Stimulated activated CD8-positive, alpha-beta memory T cell treated with anti-CD3 and anti-CD28 coated beads, Interleukin-2, amount 100 ng/mL, for 1 hour (primary cell): Measurements from ENCODE around the gene CYTL1.
"Not testable (repeated sequence)": the region's sequence is repeated elsewhere in the genome, so short reads cannot be mapped to it uniquely, and the experiment has no call there.

ENCODE experiments used
- DNase-seq, 2 donors: peaks; one replicate each; pipeline ENCODE4 v3.0.0-alpha.2; 2020; ENCODE audit warnings: low read depth in 2 of 2

The CYTL1 gene, protein sequence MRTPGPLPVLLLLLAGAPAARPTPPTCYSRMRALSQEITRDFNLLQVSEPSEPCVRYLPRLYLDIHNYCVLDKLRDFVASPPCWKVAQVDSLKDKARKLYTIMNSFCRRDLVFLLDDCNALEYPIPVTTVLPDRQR

DNA sequence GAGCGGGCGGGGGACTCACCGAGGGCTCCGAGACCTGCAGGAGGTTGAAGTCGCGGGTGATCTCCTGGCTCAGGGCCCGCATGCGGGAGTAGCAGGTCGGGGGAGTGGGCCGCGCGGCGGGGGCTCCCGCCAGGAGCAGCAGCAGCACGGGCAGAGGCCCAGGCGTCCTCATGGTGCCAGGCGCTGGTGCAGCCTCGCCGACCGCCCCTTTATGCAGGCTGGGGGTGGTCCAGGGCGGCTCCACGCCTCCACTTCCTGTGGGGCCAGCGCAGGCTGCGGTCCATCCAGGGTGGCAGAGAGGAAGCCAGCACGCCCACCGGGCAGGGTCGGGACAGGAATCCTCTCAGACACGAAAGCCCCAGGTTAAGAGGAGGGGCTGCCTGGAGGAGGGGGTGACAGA, at the start of gene CYTL1:
TSS of gene CYTL1 (minus strand) at position 185 of the 400 bp plus-strand sequence. CDS start at position 172, 13 bp downstream.
- no peak for DNase-seq

DNA sequence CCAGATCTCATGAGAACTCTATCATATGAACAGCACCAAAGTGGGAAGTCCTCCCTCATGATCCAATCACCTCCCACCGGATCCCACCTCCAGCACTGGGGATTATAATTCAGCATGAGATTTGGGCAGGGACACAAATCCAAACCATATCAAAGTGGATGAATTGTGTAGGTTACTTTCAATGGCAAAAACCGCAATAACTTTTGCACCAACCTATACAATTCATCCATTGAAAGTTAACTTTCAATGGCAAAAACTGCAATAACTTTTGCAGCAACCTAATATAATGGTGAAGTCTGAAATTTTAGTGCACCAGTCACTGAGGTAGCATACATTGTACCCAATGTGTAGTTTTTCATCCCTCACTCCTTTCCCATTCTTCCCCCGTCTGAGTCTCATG, 48.6 kb upstream of the CYTL1 start:
- DNase-seq: no peak

DNA sequence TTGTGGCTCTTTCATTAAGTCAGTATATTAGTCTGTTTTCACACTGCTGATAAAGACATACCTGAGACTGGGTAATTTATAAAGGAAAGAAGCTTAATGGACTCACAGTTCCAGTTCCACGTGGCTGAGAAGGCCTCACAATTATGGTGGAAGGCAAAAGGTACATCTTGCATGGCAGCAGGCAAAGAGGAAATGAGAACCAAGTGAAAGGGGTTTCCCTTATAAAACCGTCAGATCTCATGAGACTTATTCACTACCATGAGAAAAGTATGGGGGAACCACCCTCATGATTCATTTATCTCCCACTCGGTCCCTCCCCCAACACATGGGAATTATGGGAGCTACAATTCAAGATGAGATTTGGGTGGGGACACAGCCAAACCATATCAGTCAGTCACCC, 47.7 kb upstream of the CYTL1 start:
- not testable (repeated sequence) for DNase-seq

DNA sequence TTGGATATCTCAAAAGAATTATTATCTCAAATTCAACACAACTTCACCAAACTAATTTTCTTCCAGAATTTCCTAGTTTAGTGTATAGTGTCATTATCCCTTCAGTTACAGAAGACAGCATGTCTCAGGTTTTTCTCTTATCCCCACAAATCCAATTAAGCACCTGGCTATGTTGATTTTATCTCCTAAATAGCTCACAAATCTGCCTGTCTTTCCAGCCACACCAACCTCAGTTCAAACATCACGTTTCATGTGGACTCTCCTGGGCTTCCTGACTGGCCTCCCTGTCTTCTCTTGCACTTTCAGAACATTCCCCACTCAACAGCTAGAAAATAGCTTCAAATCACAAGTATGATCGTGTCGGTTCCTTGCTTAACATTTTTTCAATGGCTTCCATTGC, 46.8 kb upstream of the CYTL1 start:
- DNase-seq: no peak

DNA sequence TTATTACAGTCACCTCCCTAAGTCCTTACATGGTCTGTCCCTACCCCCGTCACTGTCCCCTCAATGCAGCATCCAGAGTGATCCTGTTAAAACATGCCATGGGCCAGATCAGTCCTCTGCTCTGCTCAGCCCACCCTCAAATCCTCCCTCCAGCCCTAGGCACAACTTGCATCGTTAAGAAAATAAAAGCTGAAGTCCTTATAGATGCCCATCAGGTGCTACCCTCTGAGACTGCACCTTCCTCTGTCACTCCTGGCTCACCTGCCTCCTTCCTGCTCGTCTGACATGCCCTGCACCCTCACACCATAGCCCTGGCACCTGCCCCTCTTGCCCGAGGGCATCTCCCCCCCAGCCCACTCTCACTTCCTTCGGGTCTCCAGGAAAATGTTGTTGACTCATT, 36.2 kb upstream of the CYTL1 start:
- no peak for DNase-seq

DNA sequence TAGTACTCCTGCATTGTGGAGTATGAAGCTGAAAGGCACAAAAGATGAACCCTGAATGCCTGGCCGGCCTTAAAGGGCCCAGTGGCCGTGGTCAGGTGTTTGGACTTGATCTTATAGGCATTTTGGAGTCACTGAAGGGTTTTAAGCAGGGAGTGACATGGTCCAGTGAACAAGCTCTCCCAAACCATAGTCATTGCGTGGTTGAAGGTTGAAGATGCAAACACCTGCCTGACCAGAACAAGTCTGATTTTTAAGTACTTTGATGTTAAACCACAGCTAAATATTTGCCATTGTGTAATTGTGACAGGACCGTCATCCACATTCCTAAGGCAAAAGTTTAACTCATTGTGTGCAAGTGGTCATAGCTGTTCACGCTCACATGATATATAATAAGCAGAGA, 35.3 kb upstream of the CYTL1 start:
- no peak for DNase-seq

DNA sequence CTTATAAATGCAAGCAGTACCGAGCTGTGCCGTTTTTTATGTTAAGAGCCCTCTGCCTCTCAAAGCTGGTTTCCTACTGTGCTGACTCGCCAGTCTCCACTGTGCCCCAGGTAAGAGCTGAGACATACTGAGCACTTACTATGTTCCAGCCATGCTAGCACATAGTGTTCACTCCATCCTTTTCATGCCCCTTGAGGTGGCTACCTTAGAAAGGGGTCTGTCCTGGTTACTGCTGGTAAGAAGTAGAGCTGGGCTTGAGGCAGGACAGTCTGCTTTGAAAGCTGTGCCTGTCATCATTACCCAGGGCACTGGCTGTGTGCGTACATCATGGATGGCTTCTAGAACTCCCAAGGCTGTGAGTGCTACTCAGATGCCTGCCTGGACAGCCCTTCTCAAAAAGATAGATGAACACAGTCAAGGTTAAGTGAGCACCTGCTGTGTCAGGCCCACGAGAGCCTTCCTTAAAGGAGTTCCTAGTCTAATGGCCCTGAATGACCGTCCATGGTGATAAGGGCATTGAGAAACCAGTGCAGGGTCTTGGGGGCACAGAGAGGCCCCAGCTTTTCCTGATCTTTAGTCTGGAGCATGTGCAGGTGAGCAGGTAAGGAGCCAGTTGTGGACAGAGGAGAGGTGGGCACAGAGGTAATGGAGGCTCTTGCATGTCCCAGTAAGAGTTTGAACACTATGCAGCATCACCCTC, 33.6 kb upstream of the CYTL1 start:
- no peak for DNase-seq

DNA sequence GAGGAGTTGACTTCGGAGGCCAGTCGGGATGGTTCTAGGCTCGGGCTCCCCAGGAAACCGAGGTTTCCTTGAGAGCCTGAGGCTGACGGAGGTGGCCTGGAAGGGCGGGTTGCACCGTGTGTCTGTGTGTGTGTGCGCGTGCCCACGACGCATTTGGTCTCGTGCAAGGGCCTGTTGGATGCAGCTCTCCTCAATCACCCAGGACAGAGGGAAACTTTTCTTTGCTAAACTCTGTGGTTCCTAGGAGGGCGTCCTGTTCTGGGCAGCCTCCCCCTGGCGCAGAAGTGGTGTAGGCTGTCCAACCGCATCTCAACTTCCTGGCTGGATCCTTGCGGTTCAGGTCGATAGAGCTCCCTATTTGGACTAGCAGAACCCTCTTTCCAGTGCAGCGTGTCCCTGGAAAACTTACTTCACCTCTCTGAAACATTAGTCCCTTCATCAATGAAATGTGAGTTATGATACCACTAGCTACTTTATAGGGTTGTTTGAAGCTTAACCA, 33.0 kb upstream of the CYTL1 start:
- DNase-seq: no peak

DNA sequence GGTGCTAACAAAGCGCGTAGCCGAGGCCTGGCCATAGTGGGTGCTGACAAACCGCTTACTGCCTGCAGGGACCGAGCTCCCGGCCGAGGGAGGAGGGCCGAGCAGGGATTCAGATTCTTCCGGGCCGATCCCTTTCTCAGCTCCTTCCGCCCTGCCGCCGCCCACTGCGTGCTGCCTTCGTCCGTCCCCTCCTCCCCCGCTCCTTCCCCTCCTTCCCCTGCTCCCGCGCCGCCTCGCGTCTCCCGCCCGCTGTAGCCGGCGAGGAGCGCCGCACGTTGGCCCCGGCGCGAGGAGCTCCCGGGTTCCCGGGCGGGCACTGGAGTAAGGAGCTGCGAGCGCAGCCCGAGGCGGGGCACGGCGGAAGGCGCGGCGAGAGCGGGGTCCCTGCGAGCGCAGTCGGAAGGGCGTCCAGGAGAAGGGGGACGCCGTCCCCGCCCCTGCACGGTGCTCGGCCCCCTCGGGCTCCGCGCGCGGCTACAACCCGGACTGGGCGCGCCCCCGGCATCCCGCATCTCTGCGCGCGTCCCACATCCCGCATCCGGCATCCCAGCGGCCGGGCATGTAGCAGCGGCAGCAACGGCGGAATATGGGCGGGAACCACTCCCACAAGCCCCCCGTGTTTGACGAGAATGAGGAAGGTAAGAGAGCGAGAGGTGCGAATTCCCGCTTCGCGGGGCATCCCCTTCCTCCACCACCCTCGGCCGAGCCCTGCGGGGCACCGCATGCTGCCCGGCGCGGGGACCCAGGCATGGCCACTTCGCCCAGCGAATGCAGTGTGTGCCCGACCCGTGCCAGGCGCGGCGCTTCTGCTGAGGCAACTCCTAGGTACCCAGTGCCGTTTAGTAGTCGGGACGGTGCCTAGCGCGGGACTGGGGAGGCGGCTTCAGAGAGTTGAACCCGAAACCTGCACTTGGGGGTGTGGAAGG, 32.3 kb upstream of the CYTL1 start, which contains the start of gene STK32B:
TSS of gene STK32B (plus strand) at position 203 of the 926 bp plus-strand sequence.
- DNase-seq: no peak

DNA sequence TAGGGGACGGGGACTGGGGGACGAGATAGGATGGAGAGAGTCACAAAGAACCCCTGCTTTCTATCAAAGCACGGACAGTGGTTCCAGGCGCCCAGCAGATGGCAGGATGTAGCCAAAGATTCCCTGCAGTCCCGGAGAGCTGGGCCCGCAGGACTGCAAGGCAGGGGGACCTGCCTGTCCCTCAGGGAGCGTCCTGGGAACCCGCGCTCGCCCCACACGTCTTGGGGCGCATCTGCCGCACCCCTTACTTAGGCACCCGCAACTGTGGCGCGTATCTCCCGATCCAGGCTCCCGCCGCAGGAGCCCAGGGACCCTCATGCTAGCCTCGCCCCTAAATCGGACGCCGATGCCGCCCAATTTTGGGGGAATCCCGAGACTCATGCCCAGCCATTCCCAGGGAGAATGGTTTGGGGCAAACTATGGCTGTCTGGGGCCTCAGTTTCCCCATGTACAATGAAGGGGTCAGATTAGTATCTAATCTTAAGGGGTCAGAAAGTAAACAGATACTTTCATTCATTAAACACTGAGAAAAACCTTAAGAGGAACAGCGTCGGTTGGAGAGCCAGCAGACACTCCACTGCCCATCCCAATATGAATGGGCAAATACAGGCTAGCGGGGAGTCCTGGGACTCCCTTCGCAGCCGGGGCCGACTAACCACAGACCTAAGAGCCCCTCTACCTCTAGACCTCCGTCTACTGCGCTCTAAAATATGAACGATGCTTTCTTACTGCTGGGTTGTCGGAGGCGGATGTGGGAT, 31.4 kb upstream of the CYTL1 start:
- DNase-seq: no peak

DNA sequence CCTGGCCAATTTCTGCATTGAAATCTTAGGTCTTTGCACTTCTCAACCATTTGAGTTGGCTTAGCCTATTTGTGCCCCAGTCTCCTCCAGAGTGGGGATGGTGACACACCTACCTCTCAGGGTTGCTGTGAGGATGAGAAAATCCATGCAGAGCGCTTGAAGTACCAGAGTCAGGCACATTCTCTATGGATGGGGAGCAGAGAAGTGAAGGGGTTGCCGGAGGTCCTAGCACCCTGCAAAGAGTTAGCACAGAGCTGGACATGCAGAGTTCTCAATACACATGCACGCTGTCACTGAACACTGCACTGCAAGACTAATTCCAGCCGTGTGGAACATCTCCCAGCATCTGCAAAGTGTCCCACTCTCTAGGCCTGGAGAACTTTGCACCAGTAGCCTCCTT, 29.5 kb upstream of the CYTL1 start:
- no peak for DNase-seq

DNA sequence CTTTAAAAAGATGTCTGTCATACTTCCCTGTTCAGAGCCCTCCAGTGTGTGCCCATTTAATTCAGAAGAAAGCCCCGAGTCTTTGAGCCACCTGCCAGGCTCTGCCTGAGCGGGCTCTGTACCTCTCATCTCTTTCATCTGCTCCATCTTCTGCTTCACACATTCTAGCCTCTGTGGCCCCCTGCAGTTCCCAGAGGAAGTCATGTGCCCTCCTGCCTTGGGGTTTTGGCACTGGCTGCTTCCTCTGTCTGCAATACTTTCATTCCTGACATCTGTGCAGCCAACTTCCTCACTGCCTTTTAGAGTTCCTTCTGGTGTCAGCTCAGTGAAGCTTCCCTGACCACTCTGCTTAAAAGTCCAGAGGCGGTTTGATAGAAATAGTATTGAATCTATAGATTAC, 25.8 kb upstream of the CYTL1 start:
- no peak for DNase-seq

DNA sequence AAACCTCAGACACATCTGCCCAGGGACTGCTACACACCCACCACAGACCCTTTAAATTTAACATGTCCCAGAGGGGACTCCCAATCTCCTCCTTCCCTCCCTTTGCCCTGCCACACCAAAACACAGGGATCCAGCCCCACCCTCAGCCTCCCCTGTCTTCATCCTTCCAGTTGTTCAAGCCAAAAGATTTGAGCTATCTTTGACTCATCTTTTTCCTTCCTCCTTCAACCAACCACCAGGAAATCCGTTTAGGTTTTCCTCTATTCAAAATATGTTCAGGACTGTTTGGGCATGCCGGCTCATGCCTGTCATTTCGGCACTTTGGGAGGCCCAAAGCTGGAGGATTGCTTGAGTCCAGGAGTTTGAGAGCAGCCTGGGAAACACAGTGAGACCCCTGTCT, 25.1 kb upstream of the CYTL1 start:
- DNase-seq: no peak

DNA sequence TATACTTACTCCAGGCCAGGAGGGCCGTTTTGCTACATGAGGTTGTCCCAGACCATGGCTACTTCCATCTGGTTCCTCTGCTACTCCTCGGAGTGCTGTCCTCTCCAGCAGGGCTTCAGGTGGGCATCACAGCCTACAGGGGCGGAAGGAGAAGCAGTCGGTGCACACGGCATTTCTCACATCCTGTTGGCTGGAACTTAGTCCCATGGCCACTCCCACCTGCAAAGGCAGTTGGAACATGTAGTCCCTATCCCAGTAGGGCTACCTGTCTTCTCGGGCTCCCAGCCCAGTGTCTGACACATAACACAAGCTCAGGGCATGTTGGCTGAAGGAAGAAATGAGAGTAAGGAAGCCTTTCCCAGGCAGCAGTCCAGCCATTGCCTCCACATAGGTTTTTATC, 24.3 kb upstream of the CYTL1 start:
- DNase-seq: no peak

DNA sequence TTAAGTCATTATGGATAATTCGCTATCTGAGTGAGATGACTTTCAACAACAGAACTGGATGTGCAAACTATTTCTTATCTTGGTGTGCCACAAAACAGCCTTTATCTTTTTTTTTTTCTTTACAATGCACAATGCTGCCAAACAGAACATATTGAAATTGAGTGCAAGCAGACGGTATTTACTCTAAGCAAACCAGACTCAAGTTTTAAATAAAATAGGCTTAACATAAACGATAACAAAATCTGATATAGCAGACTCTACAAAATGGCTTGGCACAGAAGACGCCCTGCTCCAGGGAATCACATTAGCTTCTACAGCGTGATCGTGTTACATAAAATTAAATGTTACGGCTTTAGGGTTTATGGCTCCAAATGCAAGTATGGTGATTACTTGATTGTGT, 22.4 kb upstream of the CYTL1 start:
- DNase-seq: no peak

DNA sequence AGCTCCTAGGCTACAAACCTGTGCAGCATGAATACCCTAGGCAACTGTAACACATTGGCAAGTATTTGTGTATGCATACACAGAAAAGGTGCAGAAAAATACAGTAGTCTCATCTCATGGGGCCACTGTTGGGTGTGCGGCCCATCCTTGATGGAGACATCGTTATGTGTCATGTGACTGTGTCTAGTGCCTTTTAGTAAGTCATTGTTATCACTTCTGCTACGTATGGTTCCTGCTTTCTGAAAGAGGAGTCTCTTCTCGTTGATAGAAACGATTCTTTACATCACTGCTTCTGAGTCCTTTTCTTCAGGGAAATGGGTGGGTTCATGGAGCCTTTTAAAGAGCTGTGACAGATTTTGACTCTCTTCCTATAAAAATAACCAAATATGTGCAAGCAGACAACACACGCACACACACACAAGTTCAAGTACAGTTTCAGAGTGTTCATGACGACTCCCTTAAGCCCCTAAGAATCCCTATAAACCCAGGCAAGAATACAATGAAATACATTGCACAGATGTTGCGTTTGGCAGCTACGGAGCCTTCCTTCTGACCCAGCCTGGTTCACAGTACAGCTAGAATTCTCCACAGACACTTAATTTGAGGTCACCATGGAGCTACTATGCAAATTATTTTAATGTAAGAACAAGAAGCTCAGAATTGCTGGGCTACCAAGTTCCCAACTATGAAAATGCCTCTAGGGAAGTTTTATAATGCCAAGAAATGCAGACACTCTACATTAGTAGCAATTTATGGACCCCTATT, 21.8 kb upstream of the CYTL1 start:
- no peak for DNase-seq

DNA sequence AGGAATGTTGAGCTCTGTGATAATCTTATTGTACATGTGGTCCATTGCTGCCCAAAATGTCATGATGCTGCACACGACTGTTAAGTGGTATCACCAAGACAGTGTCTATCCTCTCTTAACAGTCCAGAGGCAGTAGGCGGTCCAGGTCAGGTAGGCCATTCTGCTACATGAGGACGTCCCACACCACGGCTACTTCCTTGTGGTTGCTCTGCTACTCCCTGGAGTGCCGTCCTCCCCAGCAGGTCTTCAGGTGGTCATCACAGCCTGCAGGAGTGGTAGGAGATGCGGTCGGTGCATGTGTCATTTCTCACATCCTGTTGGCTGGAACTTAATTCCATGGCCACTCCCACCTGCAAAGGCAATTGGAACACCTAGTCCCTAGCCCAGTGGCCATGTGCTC, 20.5 kb upstream of the CYTL1 start:
- DNase-seq: no peak

DNA sequence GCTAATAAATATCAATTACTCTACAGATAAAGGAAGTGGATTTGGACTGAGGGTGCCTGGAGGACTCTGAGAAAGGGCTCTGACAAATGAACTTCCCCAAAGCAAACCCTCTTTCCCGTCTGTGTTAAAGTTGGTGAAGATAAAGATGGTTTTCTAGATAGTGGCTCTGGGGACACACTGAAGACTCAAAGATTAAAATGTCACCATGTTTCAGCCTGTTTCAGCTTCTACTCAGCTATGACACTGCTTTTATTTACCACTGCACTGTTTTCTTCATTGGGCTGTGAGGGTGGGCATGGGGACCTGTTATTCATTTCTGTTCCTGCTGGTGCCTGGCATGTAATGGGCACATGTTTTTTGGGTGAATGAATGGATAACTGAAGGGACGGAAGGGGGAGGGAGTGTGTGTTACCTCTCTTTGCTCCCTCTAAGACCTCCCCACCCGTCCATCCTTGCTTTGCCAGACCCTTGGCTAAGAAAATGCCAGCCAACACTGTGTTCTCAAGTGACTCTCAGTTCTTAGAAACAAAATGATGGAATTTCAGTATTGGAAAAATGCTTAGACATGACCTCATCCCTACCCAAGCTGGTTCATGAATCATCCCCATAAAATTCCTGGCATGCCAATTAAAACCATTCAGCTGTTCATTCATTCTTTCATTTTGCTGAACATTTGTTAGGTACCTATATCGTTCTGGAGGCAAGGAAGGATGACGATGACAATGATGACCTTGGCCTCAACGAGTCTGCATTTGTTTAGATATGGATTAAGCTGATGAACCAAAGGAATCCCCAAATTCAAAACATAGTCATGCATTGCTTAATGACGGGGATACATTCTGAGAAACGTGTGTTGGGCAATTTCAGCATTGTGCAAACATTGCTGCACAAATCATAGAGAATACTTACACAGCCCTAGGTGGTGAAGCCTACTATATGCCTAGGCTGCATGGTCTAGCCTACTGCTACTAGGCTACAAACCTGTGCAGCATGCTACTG, 18.6 kb upstream of the CYTL1 start:
- no peak for DNase-seq

DNA sequence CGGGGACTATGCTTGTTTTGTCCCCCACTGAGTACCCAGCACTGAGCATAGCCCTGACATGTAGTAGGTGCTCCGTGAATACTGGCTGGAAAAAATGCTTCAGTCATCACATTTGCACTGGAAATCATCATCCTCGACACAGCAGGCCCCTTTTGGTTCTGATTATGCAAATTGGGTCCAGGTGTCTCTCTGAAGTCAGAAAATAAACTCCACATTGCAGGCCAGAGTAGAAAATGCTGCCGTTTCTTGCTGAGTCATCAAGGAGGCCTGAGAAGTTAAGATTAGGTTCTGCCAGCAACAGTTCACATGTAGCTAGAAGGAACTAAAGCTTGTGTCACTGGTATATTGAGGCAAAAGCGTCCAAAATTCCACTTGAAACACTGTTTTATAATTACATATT, 17.0 kb upstream of the CYTL1 start:
- no peak for DNase-seq

DNA sequence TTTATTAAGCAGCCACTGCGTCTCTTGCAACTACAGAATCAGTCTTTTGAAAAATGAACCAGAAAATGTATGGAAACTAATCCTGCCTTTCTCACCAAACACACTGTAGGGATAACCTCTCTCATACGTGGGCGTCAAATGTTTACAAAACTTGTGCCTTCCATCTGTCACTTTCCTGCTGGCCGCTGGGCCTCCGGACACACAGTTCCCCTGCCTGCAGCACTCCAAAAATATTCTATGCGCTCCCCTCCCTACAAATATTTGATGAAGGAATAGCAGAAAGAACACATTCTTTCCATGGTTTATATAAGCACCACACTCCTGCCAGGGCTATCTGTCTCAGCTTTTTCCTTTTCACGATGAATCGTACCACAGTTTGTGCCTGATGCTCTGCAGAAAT, 14.9 kb upstream of the CYTL1 start:
- DNase-seq: no peak
